HCT116 (cell line): ENCODE data around the gene RCVRN. TPM values are rescaled to one million over a fixed set of nuclear protein-coding genes. Genes with fewer than 3 reads are reported as not detected.

ENCODE experiments used
- EZH2phosphoT487 ChIP-seq: fragments of 200-600 bp; IDR thresholded peaks from 2 replicates; pipeline ENCODE4 v1.6.1; 2018; ENCODE audit warnings: antibody characterized with exemption, borderline replicate concordance
- POLR2A ChIP-seq: IDR thresholded peaks from 2 replicates; pipeline ENCODE4 v1.7.0; 2011; ENCODE audit warnings: borderline replicate concordance; ENCODE audit not compliant: insufficient read depth, insufficient read length; ENCODE audit errors: extremely low read depth
- POLR2AphosphoS5 ChIP-seq: IDR thresholded peaks from 2 replicates; pipeline ENCODE4 v1.6.1; 2011; ENCODE audit warnings: mild to moderate bottlenecking, low read depth, low read length, moderate library complexity
- REST ChIP-seq: IDR thresholded peaks from 2 replicates; pipeline ENCODE4 v1.6.1; 2012; ENCODE audit warnings: low read depth
- SIN3A ChIP-seq: IDR thresholded peaks from 2 replicates; pipeline ENCODE4 v1.6.1; 2012; ENCODE audit warnings: low read depth
- SP1 ChIP-seq: IDR thresholded peaks from 2 replicates; pipeline ENCODE4 v1.6.1; 2012; ENCODE audit warnings: low read depth
- ZBTB33 ChIP-seq: IDR thresholded peaks from 2 replicates; pipeline ENCODE4 v1.6.1; 2011; ENCODE audit warnings: mild to moderate bottlenecking, low read length, moderate library complexity; ENCODE audit not compliant: insufficient replicate concordance; ENCODE audit errors: extremely low read depth
- ZNF274 ChIP-seq: fragments of 200-500 bp; sonication (Bioruptor generic); IDR thresholded peaks from 2 replicates; pipeline ENCODE4 v1.6.1; 2014; ENCODE audit warnings: mild to moderate bottlenecking, low read depth, low read length, inconsistent platforms
- total RNA-seq: library from RNA; stranded (reverse); gene quantifications from one replicate; pipeline ENCODE4 v1.2.1, GENCODE V29; 2021; ENCODE audit not compliant: unreplicated experiment

Gene RCVRN
- total RNA-seq, 1 experiment from 2014 or later = not detected

- TF ChIP-seq REST = no peak
- no peak for TF ChIP-seq POLR2AphosphoS5
- no peak for TF ChIP-seq EZH2phosphoT487
- TF ChIP-seq SP1 = no peak
- no peak for TF ChIP-seq SIN3A
- no peak for TF ChIP-seq ZNF274
- TF ChIP-seq POLR2A = no peak
- TF ChIP-seq ZBTB33 = no peak
These were observed 54.9 kb downstream of the RCVRN start (continued) for GRCh38 chr17:9850151-9850550.

Other genes starting within 250 kb of the RCVRN start
- not detected for gene DHRS7C, start 113.7 kb downstream of the RCVRN start, total RNA-seq
- gene GSG1L2, start 83.2 kb downstream of the RCVRN start, total RNA-seq = not detected
- not detected for gene GLP2R, start 79.3 kb downstream of the RCVRN start, total RNA-seq